HT-29 (cell line): ENCODE results near the gene ZNF614. TPM values are rescaled to one million over a fixed set of nuclear protein-coding genes. Genes with fewer than 3 reads are reported as not detected.
"Not testable (repeated sequence)": the region's sequence is repeated elsewhere in the genome, so short reads cannot be mapped to it uniquely, and the experiment has no call there.

Experiments used
- DNase-seq: peaks from one replicate; pipeline ENCODE4 v3.0.0-alpha.2; 2015; ENCODE audit warnings: low spot score
- total RNA-seq: library from RNA; depleted of rRNA; stranded (reverse); fragments of >200 nt; shearing (Covaris generic); gene quantifications from 2 replicates; pipeline ENCODE4 v1.2.3, GENCODE V29; 2014; rRNA removed

Gene ZNF614
- 6.0 and 7.4 TPM in 2 replicates for total RNA-seq

DNA sequence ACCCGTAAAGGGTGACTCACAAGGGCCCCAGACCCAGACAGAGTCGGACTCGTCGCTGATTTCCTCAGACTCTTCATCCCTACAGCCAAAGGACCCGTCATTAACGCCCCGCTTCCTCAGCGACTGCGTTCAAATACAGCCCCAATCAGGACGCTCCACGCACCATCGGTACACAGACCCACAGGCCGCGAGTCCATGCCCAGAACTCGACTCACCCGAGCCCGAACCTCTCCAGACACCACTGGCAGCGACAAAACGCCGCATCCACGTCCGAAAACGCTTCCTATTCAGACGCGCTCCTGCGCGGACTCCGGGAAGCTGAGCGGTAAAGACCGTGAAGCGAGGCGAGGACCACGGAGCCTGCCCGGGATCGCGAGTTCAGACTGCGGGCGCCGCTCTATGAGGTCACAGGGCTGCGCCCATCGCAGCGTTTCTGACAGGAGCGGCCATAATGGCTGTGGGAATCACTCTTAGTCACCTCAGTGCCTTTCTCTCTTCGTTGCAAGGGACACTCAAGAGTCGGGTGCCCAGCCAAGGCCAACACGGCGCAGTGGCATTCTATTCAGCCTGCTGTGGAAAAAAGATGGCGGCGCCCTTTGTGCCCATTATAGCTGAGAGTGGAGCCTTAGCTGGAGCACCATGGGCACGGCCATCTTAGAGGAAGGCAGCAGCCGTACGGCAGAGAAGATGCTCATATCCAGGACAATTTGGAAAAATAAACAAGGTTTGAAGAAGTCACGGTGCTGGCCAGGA lies at the start of gene ZNF614:
TSS of gene ZNF614 (minus strand) at position 353 of the 753 bp plus-strand sequence. CDS start 2,634 bp downstream, outside the sequence.
- peak; percentile 97 for DNase-seq

DNA sequence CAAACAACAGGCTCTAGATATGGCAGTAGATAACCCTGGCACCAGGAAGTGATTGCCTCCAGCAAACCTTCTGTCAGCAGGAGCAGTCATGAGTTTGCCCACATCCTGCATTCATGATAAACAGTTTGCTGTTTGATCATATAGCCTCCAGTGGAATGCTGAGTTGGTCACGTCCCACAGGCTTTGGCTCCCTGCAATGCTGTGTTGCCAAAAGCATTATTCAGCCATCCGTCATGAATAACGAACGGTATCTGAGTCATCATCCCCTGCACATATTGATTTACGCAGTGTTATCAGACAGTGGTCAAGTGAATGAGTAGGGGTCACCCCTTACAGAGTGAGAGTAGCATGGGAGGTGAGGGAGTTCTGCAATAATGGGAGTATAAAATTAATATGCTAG lies 42.3 kb upstream of the ZNF614 start:
- DNase-seq: no peak

DNA sequence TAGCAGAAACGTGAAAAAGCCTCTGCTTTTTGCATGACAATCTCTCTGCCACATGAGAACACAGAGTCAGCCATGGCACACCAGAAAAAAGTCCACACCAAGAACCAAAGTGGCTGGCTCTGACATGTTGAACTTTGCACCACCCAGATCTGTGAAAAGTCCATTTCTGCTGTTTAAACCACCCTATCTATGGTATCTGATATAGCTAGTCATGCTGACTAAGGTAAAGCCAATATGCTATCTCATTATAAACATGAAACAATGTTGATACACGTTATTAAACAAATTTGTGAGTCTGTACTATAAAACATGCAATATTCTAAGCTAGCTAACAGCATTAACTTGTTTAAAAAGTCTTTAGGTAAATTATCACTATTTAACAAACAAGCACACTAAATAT lies 41.5 kb upstream of the ZNF614 start:
- no peak for DNase-seq

DNA sequence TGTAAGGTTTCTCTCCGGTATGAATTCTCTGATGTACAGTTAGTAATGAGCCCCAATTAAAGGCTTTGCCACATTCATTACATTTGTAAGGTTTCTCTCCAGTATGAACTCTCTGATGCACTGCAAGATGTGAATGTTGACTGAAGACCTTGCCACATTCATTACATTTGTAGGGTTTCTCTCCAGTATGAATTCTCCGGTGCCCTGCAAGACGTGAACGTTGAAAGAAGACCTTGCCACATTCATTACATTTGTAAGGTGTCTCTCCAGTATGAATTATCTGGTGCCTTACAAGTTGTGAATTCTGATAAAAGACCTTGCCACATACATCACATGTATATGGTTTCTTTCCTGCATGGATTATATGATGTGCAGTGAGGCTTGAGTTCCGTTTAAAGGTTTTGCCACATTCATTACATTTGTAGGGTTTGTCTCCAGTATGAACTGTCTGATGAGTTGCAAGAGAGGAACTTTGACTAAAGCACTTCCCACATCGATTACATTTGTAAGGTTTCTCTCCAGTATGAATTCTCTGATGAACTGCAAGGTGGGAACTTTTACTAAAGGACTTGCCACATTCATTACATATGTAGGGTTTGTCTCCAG lies 38.2 kb upstream of the ZNF614 start:
- no peak for DNase-seq

DNA sequence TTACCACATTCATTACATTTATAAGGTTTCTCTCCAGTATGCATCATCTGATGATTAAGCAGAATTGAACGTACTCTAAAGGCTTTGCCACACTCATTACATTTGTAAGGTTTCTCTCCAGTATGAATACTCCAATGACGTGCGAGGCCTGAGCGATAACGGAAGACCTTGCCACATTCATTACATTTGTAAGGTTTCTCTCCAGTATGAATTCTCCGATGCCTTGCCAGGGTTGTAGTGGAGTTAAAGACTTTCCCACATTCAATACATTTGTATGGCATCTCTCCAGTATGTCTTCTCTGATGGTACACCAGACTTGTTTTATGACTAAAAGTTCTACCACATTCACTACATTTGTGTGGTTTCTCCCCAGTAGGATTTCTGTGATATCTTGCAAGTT lies 37.2 kb upstream of the ZNF614 start:
- no peak for DNase-seq

DNA sequence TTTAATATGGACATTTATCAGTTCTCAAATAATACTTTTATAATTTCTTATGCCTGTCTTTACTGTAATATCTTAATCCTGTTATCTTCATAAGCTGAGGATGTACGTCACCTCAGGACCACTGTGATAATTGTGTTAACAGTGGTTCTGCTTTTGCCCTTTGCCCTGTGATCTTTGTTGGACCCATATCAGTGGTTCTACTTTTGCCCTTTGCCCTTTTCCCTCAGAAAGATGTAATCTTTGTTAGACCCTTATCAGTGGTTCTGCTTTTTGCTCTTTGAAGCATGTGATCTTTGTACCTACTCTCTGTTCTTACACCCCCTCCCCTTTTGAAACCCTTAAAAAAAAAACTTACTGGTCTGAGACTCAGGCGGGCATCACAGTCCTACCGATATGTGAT lies 28.3 kb upstream of the ZNF614 start:
- DNase-seq: not testable (repeated sequence)

DNA sequence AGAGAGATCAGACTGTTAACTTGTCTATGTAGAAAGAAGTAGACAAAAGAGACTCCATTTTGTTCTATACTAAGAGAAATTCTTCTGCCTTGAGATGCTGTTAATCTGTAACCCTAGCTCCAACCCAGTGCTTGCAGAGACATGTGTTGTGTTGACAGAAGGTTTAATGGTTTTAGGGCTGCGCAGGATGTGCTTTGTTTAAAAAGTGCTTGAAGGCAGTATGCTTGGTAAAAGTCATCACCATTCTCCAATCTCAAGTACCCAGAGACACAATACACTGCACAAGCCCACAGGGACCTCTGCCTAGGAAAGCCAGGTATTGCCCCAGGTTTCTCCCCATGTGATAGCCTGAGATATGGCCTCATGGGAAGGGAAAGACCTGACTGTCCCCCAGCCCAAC lies 23.6 kb upstream of the ZNF614 start:
- not testable (repeated sequence) for DNase-seq

DNA sequence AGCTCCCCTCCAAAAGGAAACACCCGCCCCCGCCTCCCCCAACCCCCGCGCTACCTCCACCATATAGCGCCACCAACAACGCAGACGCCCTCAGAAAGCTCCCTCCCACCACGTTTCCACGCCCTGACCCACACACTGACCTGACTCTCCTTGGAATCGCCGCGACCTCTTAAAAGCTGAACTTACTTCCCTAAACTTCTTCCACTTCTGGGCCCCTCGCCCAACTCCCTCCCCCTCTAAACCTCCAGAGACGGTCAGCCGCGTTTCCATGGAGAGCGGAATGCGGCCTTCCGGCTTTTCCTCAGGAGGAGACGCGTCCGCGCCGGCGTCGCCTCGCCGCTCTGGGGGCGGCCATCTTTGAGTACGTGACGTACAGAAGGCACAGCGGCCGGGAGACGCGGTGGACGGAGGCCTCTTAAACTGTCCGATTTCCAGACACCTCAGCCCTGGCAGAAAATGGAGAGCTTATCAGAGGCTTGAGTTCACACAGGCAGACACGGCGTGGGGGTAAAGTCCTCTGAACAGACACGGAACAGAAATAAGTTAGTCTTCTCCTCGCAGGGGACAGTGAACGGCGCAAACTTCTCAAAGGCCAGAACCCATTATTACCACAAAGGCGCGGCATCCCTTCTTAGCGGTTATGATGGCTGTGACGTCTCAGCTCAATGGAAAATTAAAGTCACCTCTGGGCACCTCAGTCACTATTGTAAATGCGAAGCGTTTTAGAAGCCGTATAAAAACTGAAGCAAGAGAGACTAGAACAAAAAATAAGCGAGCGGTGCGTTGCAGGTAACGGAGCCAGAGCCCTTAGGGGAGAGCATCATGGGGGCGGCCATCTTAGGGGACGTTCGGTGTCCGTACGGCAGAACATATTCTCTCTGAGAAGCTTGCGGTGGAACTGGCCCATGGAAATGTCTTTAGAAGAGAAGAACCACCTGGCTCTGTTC lies 20.6 kb upstream of the ZNF614 start, which contains the start of gene ZNF432:
TSS of gene ZNF432 (minus strand) at position 284 of the 947 bp plus-strand sequence. CDS start 1,970 bp downstream, outside the sequence.
- DNase-seq: peak; percentile 97

DNA sequence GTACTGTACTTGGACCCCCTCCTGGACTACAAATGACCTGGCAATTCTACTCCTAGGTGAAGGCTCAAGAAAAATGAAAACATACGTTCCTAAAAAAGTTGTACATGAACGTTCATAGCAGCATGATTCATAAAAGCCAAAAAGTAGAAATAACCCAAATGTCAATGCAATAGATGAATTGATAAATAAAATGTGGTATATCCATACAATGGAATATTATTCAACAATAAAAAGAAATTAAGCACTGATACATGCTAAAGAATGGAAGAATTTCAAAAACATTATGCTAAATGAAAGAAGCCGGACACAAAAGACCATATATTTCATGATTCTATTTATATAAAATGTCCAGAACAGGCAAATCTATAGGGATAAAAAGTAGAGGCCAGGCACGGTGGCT lies 11.0 kb upstream of the ZNF614 start:
- no peak for DNase-seq

DNA sequence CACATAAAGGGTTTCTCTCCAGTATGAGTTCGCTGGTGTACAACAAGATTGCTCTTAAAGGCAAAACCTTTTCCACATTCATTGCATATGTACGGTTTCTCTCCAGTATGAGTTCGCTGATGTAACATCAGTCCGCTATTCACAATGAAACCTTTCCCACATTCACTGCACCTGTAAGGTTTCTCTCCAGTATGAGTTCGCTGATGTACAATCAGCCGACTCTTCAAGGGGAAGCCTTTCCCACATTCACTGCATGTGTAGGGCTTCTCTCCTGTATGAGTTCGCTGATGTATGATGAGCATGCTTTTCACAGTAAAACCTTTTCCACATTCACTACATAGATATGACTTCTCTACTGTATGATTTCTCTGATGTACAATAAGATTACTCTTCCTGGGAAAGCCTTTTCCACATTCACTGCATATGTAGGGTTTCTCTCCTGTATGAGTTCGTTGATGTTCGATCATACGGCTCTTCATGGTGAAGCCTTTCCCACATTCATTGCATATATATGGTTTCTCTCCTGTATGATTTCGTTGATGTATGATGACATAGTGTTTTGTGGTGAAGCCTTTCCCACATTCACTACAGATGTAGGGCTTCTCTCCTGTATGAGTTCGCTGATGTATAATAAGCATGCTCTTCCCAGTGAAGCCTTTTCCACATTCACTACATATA lies 6.0 kb upstream of the ZNF614 start:
- DNase-seq: no peak

DNA sequence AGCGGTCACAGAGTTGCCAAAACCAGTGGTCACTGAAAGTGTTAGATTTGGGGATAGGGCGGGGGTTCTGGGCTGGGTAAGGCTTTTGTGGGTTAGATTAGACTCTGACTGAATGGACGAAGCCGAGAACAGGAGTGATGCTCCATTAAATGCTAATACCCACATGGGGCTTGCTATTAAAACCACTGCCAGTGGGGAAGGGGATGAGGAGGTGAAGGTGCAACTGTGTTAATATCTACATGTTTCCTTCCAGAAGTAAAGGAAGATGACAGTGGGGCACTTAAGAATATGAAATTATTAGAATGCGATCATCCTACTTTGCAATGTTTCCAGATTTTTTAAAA lies 573 bp upstream of the ZNF614 start:
- no peak for DNase-seq

DNA sequence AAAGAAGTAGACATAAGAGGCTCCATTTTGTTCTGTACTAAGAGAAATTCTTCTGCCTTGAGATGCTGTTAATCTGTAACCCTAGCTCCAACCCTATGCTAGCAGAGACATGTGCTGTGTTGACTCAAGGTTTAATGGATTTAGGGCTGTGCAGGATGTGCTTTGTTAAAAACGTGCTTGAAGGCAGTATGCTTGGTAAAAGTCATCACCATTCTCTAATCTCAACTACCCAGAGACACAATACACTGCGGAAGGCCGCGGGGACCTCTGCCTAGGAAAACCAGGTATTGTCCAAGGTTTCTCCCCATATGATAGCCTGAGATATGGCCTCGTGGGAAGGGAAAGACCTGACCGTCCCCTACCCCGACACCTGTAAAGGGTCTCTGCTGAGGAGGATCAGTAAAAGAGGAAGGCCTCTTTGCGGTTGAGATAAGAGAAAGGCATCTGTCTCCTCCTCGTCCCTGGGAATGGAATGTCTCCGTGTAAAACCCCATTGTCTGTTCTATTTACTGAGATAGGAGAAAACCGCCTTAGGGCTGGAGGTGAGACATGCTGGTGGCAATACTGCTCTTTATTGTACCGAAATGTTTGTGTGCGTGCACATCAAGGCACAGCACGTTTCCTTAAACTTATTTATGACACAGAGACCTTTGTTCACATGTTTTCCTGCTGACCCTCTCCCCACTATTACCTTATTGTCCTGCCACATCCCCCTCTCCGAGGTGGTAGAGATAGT lies 1.8 kb downstream of the ZNF614 start:
- not testable (repeated sequence) for DNase-seq

DNA sequence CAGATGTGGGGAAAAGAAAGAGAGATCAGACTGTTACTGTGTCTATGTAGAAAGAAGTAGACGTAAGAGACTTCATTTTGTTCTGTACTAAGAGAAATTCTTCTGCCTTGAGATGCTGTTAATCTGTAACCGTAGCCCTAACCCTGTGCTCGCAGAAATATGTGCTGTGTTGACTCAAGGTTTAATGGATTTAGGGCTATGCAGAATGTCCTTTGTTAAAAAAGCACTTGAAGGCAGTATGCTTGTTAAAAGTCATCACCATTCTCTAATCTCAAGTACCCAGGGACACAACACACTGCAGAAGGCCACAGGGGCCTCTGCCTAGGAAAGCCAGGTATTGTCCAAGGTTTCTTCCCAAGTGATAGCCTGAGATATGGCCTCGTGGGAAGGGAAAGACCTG lies 3.7 kb downstream of the ZNF614 start:
- not testable (repeated sequence) for DNase-seq

DNA sequence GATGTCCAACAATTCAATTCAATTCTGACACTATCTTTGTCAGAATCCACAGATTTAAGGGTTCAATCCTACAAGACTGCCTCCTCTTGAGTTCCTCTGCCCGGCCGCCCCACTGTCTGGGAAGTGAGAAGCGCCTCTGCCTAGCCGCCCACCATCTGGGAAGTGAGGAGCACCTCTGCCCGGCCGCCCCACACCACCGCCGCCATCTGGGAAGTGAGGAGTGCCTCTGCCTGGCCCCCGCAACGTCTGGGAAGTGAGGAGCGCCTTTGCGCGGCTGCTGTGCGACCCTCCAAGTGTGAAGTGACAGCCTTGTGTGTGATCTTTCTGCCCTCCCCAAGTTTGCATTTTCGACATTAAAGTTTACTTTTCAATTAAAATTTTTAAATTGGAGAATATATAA lies 6.0 kb downstream of the ZNF614 start:
- no peak for DNase-seq

DNA sequence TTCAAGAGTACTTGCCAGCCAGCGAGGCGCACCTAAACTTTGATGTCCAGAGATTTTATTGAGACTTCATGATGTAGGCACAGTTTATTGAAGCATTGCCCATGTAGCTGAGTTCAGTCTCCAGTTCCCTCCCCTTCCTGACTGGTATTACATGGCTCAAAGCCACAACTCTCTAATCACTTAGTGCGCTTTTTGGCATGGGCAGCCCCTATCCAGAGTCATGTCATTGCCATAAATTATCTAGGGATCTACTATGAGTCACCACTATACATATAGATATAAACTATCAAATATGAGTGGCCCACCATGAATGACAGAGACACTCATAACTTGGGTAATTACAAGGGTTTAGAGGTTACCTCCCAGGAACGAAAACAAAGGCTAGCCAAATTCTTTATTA lies 7.7 kb downstream of the ZNF614 start:
- no peak for DNase-seq

DNA sequence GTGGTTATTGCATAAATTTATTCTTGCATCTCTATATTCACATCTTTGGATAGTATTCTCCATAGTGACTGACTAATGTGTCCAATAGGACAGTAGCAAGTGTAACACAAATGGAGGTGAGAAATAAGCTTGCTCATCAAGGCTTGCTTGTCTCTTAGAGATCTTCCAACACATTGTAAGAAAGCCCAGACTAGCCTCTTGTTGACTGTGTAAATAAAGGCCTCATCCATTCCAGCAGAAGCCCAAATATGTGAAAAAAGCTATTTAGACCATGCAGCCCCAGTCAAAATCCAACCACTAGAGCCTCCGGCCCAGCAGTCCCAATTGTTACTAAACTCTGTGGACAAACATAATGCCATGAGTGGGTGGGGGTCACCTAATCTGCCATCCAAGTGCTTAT lies 17.5 kb downstream of the ZNF614 start:
- no peak for DNase-seq

DNA sequence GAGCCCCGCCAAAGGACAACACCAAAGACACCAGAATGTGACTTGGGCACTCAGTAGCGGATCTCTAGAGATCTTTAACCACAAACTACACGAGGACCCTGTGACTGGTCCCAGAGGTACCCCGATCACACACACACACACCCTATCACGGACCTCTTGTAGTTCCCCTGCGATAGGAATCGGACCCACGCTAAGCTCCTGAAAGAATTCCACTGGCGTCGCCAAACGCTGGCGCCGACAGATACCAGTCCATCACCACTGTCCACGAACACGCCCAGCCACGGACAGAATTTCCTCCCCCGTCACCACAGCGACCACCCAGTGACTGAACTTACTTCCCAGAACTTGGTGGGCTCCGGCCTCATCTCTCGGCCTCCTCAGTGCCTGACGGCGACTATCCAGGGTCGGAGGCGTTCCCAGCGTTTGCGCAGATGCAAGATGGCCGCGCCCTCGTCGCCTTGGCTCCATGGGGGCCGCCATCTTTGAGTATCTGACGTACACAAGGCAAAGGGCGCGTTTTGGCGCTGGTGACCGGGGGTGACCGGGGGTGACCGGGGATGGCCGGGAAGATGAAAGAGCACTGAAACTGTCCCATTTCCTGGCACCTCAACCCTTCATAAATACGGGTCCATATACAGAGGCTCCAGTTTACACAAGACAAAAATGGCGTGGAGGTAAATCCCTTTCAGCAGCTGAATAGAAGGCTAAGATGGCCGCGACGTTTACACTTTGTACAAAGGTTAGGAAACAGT lies 20.2 kb downstream of the ZNF614 start, which contains the start of gene ZNF615:
TSS of gene ZNF615 (minus strand) at position 406 of the 752 bp plus-strand sequence. CDS start 4,500 bp downstream, outside the sequence.
- DNase-seq: no peak

DNA sequence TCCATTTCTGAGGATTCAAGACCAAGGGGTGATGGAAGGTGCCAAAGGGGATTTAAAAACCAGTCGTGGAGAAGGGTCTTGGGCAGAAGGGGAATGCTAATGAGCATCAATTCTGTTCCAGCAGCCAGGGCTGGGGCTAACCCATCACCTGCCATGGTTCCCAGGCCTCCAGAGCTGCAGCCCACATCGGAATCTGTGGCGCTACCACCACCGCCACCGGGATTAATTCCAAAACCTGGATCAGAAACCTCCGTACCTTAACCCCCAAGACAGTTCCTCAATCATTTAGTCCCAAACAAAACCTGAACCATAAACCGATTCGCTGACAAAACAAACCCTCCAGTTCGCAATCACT lies 20.8 kb downstream of the ZNF614 start:
- DNase-seq: no peak

DNA sequence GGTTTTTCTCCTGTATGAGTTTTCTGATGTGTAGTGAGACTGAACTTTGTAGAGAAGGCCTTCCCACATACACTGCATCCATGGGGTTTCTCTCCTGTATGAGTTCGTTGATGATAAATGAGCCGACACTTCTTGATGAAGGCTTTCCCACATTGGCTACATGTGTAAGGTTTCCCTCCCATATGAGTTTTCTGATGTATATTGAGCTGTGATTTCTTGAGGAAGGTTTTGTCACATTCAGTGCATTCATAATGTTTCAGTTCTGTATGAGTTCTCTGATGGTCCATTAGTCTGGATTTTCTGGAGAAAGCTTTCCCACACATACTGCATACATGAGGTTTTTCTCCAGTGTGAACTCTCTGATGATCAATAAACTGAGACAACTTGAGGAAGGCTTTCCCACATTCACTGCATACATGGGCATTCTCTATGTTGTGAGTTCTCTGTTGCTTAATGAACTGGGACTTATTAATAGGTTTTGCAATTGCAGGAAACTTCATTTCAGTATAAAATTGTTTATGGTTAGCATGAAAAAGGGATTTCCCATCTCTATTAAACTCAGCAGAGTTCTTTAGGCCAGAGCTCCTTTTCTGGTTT lies 34.0 kb downstream of the ZNF614 start:
- DNase-seq: no peak

DNA sequence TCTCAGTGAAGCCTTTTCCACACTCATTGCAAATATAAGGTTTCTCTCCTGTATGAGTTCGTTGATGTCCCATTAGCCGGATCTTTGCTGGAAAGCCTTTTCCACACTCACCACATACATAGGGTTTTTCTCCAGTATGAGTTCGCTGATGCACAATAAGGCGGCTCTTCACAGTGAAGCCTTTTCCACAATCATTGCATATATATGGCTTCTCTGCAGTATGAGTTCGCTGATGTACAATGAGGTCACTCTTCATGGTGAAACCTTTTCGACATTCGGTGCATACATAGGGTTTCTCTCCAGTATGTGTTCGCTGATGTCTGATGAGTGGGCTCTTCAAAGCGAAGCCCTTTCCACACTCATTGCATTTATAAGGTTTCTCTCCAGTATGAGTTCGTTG lies 34.8 kb downstream of the ZNF614 start:
- DNase-seq: no peak
